Measurements from ENCODE around the gene GRIP1.

GRCh38 chr12:66692170-66692569 lies 13.3 kb upstream of the GRIP1 start:
- TF ChIP-seq EZH2 (IDR thresholded peaks at IDR 0.05; ENCODE audit: low read length, missing control alignments) = no peak
- no peak for TF ChIP-seq CTCF (conservative IDR thresholded peaks at IDR 0.05 in 1 of 2, IDR thresholded peaks at IDR 0.05 in 1 of 2; ENCODE audit: low read depth in 1 of 2, low read length in 2 of 2)
